Measurements from ENCODE around the gene PROX1.

The PROX1 gene

DNA sequence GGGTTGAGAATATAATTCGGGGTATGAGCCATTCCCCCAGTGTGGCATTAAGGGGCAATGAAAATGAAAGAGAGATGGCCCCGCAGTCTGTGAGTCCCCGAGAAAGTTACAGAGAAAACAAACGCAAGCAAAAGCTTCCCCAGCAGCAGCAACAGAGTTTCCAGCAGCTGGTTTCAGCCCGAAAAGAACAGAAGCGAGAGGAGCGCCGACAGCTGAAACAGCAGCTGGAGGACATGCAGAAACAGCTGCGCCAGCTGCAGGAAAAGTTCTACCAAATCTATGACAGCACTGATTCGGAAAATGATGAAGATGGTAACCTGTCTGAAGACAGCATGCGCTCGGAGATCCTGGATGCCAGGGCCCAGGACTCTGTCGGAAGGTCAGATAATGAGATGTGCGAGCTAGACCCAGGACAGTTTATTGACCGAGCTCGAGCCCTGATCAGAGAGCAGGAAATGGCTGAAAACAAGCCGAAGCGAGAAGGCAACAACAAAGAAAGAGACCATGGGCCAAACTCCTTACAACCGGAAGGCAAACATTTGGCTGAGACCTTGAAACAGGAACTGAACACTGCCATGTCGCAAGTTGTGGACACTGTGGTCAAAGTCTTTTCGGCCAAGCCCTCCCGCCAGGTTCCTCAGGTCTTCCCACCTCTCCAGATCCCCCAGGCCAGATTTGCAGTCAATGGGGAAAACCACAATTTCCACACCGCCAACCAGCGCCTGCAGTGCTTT lies 9.4 kb downstream of the PROX1 start:
- no peak for DNase-seq (ENCODE audit: low read depth in 2 of 3, low spot score in 2 of 3)

GRCh38 chr1:213997772-213998107 lies 10.0 kb downstream of the PROX1 start:
- DNase-seq (ENCODE audit: low read depth in 2 of 3, low spot score in 2 of 3), result no peak

- DNase-seq (ENCODE audit: low read depth in 2 of 3, low spot score in 2 of 3), result no peak
Measured at GRCh38 chr1:213998785-213999184, 11.0 kb downstream of the PROX1 start.

GRCh38 chr1:213999732-214000131 lies 12.0 kb downstream of the PROX1 start:
- DNase-seq (ENCODE audit: low read depth in 2 of 3, low spot score in 2 of 3), result no peak

DNA sequence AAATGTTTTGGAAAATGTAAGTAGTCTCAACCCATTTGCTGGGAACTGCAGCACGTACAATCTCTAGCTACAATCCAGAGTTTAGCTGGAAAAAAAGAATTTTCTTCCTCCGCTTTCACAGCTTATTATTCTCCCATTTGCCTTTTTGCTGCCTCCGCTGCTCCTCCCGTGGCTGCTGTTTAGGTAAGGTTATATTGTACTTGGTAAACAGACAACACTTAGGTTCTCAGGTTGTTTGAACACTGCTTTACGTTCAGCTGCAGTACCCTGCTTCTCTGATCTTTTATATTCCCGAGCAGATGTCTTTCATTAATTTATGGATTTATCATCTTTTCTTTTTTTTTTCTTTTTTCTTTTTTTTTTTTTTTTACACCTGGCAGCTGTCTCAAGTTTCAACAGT lies 14.3 kb downstream of the PROX1 start:
- DNase-seq (ENCODE audit: low read depth in 2 of 3, low spot score in 2 of 3), result no peak

DNA sequence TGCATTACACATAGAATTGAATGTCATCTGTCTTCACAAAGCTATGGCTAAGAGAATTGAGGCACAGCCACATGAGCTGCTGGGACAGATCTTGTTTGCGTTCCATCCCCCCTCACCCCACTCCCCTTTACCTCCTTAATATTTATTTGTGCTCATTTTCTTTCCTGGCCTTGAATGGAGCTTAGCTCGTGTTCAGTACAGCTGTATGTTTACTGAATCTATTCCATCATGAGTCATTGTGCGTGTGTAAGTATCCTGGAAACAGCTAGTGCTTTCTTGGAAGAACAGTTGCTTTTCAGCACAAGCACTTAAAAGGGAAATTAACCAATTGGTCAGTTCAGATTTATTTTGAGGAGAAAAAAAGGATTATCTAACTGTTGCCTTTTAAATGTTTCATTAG lies 14.7 kb downstream of the PROX1 start:
- DNase-seq (ENCODE audit: low read depth in 2 of 3, low spot score in 2 of 3), result no peak

DNA sequence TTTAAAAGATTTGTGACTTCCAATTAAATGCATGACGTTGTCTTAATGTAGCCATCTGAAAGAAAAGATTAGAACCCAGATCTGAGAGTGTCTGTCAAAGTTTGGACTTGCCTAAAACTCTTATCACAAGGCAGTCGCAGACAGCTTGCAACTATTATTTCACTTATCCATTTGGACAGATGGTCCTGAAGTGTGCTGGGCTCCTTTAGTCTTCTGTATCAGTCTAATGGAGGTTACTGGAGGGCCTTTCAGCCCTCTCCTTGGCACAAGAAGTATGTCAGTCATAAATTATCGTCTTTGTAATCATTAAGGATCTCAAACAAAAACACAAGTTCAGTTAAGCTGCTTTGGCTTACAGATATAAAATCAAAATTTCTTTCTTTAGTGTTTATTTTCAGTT lies 15.5 kb downstream of the PROX1 start:
- DNase-seq (ENCODE audit: low read depth in 2 of 3, low spot score in 2 of 3), result no peak

DNA sequence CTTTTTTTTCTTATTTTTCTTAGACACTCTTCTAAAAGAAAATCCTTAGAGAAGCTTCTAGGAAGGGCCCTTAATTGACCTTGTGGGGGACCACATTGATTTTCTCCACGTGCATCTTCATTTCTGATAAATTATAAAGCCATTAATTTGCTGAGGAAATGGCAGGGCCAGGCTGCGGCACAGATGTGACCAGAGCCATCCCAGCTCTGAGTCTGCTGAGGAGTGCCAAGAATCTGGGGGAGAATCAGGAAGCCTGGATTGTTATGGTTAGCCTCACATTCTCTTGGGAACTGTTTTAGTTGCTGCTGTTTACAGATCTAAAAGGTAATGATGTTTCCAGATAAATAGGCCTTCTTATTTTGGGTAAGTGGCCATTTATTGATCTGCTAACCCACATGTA lies 16.2 kb downstream of the PROX1 start:
- no peak for DNase-seq (ENCODE audit: low read depth in 2 of 3, low spot score in 2 of 3)

GRCh38 chr1:214004795-214005194 lies 17.0 kb downstream of the PROX1 start:
- DNase-seq (ENCODE audit: low read depth in 2 of 3, low spot score in 2 of 3), result no peak

GRCh38 chr1:214005708-214006107 lies 17.9 kb downstream of the PROX1 start:
- DNase-seq (ENCODE audit: low read depth in 2 of 3, low spot score in 2 of 3), result no peak

DNA sequence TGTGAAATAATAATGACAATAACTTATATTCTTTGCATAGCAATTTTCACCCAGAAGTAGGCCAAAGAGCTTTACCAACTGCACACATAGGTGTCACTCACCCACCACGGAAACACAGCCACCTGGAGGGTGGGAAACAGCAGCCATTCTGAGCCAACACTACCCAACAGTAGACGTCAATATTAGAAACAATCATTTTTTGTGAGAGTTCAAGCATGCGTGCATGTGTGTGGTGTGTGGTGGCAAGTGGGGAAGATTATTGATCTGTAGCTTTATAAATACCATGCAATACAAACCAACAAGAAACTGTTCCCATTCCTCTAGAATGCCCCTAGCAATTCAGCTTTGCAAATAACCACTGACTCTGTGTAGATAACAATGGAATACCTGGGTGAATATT lies 19.1 kb downstream of the PROX1 start:
- no peak for DNase-seq (ENCODE audit: low read depth in 2 of 3, low spot score in 2 of 3)

DNA sequence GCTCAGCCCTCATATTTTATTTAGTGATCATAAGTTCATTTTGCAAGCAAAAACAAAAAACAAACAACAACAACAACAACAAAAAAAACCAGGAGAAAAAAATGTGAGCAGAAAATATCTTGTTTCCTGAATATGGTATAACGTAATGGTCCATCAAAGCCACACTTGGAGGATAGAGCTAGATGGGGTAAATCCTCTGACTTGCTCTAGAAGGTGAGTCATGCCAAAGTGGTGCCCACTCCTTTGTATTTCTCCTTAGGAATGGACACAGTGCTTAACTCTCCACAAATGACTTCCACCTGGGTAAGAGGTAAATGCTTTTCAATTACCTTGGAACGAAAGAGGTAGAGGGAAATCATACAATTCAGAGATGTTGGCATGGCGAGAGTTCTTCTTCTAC lies 20.6 kb downstream of the PROX1 start:
- no peak for DNase-seq (ENCODE audit: low read depth in 2 of 3, low spot score in 2 of 3)

DNA sequence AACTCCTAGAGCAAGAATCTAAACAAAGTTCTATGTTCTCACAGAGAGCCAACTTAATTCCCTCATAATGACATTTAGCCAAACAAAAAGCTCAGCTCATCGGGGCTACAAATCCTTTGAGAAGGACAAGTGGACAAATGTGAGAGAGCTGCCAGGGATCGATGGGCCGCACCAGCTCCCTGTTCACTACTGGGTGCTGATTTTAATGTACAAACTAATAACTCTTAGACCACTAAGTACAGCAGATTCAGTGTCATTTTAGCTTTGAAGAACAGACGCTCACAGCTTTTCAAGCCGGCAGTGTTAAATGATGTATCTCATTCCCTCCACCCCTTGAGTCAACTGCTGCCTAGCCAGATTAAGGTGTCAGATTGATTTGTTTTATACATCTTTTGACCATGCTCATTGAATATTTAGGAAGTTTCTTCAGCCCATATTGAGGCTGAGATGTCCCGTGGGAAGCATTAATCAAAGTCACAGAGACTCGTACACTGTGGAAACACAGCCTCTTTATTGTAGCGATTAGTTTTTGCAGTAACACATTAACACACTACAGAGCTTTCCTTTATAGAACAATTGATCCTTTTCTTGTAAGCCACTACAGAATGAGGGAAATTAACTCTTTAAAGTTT lies 21.1 kb downstream of the PROX1 start:
- DNase-seq (ENCODE audit: low read depth in 2 of 3, low spot score in 2 of 3), result no peak

DNA sequence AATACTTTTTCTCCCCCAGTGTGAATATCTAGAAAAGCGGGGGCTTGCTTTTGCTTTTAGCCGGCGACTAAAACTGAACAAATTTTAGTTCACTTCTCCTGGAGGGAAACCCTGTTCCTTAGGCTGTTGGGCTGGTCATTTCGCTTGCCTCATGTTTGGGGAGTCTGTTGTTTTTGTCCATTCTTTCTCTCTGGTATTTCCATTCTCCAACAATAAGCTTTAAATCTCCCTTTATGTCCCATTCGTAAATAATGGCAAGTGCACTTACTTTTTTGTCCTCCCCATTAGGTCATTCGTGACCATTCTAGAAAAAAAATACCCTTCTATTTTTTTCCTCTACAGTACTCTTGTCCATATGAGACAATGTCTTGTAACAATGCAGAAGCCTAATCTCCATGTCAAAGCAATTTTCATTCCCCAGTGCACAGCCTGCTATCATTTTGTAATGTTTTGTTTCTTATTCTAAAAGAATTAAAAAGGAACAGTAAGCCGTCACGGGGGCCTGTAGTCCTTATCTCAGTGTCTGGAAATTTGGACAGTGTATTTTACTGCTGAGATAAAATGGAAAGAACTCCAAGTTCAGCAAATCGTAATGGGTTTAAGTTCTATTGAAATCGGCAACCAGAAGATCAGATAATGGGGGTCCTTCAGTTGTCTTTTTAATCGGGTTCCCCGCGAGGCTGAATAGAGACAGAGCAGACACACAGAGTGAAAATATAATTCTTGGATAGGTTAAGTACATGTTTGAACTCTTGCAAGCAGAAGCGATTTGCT lies 21.8 kb downstream of the PROX1 start:
- DNase-seq (ENCODE audit: low read depth in 2 of 3, low spot score in 2 of 3), result no peak

- no peak for DNase-seq (ENCODE audit: low read depth in 2 of 3, low spot score in 2 of 3)
Measured at GRCh38 chr1:214010197-214010573, 22.4 kb downstream of the PROX1 start.

DNA sequence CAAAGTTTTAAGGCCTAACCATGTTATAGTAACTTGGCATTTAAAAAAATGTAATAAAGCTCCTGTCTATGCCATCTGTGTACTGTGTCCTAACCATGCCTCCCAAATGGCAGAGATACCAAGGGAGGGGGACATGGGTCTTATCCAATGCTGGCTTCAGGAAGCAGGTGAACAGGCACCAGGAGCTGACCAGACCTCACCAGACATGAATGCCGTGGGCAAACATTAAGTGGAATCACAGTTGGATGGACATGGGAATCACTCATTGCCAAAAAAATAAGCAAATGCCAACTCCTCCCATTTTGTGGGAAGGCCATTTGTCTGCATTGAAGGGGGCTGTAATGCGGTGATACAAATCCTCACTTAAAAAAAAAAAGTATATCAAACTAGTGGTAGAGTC lies 22.9 kb downstream of the PROX1 start:
- DNase-seq (ENCODE audit: low read depth in 2 of 3, low spot score in 2 of 3), result no peak

DNA sequence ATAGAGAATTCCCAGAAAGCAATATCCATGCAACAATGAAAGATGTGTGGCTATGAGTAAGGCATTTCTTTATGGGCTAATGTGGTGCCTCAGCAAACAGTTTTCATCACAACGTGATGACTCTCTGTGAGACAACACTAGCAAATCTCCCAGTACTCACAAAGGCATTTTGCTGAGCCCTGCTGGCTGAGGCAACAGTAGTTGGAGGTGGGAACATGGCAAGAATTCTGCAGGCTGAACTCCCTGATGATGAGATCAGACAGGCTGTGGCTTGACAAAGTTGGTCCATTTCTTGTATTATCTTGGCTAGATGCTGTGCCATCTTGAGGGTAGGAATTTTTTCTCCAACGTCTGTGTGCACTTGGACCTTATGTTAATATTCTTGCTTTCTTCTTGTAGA lies 24.6 kb downstream of the PROX1 start:
- no peak for DNase-seq (ENCODE audit: low read depth in 2 of 3, low spot score in 2 of 3)

DNA sequence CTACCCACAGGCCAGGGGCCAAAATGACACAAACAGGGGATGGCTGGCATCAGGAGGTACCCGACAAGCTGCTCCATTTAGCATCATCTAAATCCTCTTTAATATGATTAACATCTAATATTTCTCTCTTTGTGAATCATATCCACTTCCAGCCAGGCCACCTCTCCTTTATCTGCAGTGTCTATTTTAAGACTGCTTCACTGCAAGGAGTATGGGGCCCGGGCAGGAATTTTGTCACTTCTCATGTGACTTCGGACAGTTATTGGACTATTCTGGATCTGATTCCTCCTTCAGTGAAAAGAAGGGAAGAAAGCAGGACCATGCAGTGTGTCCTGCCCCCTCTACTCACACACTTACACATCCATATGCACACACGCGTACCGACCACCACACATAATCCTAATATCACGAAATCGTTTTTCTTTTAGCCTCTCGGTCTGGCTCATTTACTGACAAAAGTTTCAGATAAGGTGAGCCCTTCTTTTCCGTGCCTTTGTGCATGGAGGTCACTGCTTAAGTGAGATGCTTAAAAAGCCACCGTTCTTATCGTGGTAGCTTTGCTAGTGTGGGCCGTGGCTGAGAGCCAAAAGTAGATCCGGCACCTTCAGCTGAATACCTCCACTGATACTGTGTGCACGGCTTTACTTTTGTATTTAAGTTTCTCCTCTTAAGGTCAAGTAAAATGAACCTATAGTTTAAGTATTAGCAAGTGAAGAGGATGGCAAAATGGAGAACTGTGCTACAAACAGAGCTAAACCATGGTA lies 26.0 kb downstream of the PROX1 start:
- DNase-seq (ENCODE audit: low read depth in 2 of 3, low spot score in 2 of 3), result no peak

DNA sequence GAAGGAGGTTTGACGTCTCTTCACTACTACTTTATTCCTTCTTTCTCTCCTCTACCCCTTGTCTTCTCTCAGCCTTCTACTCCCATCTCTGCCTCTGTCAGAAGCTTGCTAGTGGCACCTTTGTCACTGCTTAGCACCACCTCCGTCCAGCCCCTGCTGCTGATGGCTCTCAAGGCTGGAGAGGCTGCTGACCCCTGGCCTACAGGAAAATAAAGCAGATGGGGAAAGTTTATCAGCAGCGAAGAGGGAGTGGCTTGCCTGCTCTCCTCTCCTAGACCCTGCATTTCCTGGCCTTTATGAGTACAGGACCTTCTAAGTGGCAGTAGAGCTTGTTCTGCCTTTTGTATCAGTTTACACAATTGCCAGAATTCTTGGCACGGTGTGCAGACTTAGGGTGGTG lies 27.0 kb downstream of the PROX1 start:
- DNase-seq (ENCODE audit: low read depth in 2 of 3, low spot score in 2 of 3), result no peak

- DNase-seq (ENCODE audit: low read depth in 2 of 3, low spot score in 2 of 3), result no peak
Measured at GRCh38 chr1:214017191-214017982, 29.6 kb downstream of the PROX1 start.

All from activated CD8-positive, alpha-beta memory T cell treated with anti-CD3 and anti-CD28 coated beads for 48 hours (primary cell).